ENCODE results near the gene SMIM28.

DNA sequence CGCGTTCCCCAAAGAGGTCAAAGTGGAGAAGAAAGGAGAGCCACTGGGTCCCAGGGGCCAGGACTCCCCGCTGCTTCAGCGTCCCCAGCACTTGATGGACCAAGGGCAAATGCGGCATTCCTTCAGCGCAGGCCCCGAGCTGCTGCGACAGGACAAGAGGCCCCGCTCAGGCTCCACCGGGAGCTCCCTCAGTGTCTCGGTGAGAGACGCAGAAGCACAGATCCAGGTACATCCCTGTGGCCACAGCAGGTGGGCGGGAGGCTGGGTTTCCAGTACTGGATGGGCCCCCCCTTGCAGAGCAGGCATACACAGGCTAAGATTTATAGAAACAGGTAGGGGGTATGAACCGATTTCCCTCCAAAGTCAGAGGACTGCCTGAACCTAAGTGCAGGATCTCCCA, 42.7 kb upstream of the SMIM28 start:
- TF ChIP-seq EZH2phosphoT487 (conservative IDR thresholded peaks at IDR 0.05; ENCODE audit: low read length) (no peak), CTCF (IDR thresholded peaks at IDR 0.05; ENCODE audit: insufficient read depth, low read length, poor library complexity, severe bottlenecking) (no peak)

Data from SU-DHL-6 (cell line).